NCI-H1105 (cell line): ENCODE measurements around the gene ALDH1L1.
A peak's percentile ranks its signal among the peaks of the same experiment; 100 is the strongest.

Experiments
- DNase-seq: peaks from one replicate; lab custom pipeline; 2025; lab: John Stamatoyannopoulos, UW

The ALDH1L1 gene

DNA sequence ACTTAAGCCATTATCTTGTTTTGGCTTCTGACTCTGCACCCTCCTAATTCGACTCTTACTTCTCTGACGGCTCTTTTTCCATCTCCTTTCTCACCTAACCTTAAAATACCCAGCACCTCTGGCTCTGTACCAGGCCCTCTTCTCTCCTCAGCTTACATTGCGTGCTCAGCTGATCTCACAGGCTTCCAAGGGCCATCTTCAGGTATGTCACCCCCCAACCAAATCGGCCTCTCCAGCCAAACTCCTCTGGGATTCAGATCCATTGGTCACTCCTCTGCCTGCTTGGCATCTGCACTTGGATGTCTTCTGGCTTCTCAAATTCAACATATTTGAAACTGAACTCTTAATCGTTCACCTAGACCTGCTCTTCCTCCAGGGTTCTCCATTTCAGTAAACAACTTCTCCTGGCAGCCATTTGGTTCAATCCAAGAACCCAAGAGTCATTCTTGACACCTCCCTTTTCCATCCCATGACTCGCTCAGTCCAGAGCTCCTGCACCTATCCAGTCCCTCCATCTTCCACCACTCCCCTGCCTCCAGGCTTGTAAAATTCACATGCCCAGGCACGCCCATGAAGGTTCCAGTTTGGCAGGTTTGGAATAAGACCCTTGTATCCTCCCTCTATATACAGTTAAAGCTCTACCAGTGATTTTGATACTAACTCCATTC is 61.2 kb downstream of the ALDH1L1 start:
- peak; percentile 7 for DNase-seq

DNA sequence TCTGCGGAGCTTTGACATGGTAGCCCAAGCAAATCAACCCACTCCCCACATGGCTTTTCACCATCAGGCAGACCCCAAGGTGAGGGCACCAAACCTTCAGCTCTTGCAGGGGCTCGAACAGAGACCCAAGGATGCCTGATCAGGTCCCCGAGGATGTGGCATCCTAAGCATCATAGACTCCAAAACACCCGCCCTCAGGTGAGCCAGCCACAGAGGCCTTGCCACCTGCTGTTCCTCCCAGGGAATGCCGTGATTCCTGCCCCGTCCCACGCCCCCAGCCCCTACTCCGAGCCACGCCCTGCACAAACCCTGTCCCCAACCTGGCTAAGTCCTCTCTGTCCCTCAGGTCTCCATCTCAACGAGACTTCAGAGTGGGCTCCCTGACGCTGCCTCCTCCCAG is 61.8 kb downstream of the ALDH1L1 start:
- no peak for DNase-seq

DNA sequence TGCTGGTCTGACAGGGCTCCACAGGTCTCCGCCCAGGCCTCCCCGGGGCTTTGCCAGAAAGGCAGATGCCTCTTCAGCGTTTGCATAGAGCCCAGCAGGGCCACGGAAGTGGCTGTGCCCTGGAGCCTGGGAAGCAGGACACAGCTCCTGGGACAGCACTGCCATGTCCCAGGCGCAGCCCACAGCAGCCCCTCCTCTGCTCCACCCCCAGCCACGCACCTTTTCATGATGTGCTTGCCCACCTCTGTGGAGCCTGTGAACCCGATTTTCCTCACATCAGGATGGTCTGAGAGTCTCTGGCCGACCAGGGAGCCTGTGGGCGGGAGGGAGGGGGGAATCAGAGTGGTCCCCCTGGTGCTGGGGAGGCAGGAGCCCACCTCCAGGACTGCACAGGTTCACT is 62.6 kb downstream of the ALDH1L1 start:
- no peak for DNase-seq

DNA sequence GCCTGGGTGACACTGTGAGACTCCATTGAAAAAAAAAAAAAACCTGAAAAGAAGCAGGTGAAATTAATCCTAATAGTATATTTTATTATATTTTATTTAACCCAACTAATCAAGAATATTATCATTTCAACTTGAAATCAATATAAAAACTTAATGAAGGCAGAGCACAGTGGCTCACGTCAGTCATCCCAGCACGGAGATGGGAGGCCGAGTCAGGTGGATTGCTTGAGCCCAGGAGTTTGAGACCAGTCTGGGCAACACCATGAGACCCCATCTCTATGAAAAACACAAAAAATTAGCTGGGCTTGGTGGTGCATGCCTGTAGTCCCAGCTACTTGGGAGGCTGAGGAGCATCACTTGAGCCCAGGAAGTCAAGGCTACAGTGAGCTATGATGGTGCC is 63.2 kb downstream of the ALDH1L1 start:
- DNase-seq: no peak

DNA sequence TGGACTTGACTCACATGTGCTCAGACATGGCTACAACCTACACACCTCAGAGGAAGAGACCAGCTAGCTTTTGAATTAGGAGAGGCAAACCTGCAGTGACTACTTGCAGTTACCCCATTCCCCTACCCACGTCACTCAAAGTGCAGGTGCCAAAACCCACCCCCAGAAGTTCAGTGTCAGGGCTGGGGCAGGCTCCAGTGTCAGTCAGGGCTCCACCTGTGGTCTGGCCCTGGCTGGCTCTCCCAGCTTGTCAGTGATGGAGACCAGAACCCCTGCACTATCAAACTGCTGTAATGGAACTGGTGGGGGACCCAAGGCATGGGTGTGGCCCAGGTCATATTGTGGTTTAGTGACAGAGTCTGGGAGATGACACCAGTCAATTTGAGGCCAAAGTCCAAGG is 63.9 kb downstream of the ALDH1L1 start:
- no peak for DNase-seq

DNA sequence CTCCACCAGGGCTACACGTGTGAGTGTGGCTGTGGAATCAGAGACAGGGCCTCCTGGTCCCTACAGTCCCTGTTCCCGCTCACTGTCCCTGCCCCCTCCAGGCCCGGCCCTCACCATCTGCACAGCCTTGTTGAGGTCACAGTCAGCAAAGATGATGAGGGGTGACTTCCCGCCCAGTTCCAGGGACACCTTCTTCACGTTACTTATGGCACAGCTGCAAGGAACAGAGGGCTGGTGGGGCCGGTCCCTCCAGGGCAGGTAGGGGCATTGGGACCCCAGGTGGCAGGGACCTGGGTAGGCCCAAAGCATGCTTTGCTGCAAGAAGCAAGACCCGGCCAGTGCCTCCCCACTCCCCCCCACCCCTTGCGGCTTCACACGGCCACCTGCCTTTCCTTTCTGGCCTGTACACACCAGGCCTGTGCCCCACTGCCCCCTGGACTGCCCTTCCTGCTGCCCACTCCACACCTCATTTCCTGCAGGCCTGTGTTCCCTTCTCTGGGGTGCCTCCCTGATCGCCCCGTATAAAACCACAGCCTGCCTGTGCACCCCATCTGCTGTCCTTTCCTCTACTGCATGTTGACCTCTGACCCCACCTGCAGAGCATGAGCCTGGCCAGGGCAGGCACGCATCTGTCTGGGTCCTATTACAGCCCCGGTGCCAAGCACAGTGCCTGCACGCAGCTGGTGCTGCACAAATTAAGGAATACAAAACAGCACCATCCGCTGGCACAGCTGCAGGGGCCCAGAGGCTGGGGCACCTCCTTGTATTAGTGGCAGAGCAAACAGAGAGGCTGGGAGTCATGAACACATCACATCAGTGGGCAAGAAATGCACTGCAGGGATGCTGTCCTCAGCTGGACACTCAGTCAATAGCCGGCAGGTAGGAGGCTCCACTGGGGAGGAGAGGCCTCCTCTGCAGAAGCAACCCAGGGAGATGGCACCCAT is 65.7 kb downstream of the ALDH1L1 start:
- no peak for DNase-seq

DNA sequence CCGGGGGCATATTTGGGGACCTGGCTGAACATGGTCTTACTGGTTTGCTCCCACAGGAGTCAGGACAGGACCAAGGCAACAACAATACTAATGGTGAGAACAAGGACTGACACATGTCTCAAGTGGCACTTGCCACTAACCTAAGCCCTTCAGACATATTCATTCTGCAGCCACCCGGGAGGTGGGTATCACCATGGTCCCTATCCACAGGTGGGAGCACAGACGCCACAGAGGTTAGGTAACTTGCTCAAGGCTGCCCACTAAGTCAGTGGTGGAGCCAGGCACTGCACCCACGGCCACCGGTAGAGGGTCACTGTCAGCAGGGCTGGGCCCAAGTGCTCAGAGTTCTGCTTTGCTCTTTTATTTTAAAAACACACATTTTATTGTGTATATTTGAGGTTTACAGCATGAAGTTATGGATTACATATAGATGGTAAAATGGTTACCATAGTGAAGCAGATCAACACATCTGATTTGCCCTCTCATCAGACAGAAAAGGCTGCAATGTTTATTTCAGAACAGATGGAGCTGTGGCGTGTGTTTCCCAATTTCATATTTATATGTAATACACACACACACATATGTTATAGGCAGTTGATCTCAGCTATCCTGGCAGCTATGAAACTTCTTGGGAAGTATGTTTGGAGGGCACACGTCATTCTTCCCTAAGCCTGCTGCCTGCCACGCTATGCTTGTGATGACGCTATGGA is 66.5 kb downstream of the ALDH1L1 start:
- DNase-seq: no peak

DNA sequence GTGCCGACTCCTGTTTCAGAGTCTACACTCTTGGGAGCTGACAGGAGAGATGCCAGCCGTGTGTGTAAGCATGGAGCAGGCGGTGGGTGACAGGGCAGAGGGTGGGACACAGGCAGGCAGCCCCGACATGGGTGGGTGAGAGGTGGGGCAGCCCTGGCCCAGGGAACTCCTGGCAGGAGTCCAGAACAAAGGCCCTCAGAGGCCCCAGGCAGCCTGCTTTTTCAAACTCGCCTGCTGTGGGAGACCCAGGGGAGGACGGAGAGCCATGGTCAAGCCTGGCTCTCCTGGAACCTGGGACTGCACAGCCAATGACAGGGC is 67.2 kb downstream of the ALDH1L1 start:
- no peak for DNase-seq

DNA sequence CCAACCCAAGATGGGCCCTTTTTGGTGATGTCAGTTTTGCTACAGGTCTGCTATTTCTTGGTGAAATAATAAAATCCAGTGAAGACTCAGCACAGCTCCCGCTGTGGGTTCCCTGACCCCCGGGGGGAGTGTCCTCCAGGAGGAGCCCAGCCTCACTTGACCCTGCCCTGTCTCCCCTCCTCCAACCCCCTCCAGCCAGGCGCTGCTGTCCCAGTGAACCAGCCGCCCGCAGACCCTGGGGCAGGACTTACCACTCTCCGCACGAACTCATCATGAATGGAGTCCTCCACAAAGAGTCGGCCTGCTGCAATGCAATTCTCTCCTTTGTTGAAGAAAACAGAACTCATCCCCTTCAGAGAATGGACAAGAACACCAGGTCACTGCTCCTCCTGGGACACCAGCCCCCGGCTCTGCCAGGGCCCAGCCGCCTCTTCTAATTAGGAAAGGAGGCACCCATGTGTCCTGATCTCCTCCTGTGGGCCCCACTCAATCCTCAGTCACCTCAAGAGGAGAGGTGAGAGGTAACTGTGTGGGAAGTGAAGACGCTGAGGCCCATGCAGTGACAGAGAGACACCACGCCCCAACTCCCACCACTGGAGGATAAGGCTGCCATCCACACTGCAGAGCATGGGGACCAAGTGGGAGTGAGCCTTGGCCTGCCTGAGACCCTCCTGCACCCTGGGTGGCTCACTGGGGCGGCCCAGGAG is 67.7 kb downstream of the ALDH1L1 start:
- no peak for DNase-seq

DNA sequence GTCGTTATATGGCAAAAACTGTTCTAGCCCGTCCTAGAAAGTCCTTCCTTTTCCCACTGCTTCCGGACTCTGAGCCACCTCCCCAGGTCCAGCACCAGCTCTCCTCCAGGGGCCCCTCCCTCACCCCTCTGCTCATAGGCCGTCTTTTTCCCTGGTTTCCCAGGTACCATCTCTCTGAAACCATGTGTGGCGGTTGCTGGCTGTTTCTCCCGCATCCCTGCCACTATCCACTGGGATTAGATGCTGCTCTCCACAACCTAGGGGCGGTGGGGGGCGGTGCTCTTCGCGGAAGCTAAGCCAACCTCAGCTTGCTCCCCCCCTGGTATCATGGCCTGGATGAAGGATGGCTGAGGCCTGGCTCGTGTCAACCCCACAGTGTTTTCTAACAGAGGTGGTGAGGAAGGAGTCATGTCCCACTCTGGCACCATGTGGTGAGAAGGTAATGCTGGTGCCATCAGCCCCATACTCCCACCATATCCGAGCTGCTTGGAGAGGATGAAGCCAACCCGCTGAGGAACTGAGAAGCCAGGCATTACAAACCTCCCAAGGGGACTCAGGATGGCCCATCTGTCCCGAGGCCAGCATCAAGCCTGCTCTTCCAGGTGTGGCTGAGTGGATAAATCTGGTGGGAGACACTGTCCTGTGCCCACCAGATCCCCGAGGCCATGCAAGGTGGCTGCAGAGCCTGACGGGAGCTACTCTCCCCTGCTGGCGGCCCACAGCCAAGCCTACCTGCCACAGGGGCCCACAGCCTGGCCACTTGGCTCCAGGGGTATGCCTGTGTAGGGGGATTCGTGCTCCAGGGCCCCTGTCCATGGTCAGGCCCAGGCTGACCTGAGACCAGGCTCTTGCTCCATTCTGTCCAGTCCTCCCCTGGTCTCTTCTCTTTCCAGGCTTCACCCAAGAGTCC is 68.6 kb downstream of the ALDH1L1 start:
- no peak for DNase-seq

DNA sequence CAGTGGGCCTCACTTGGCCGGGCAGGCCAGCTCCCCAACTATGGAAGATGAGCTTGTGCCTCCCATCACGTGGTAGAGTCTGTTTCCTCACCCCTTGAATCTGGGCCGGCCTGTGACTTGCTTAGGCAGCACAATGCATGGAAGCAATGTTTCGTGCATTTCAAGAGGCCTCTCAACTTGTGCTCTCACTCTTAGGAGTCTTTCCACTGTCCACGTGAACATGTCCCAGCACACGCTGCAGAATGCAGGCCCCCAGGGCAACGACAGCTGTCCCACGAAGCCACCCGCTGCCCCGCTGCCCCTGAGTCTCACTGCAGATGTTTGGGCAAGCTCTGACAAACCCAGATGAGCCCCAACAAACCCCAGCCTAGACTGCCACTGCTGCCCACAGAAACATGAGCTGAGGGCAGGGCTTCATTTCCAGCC is 69.2 kb downstream of the ALDH1L1 start:
- DNase-seq: no peak

DNA sequence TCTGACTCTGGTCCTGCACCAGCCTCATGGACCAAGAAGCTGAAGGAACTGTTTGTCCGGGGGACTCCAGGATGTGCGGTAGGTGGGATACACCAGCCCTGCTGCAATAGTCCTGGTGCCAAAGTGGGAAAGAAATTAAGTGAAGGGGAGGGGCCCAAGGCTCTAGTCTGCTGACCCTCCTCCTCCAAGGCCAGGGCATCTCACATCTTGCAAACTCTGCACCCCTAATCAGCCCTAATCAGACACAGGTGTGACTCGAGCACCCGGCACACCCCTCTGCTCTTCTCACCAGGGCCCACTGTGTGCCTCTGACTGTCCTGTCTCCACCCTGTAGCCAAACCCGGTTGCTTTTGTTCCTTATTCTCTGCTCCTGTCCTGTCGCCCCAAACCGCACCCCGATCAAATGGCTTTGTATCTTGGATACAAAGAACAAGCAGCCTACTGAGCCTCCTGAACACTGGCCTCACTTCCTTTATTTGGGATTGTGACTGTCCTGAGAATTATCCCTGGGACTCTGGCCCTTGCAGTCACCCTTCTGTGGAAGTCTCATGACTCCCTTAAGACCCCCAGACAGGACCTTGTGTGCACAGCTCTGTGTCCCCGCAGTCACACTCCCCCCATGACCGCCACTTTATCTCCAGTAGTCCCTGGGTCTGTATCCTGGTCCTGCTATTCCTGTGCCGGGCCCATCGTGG is 69.8 kb downstream of the ALDH1L1 start:
- no peak for DNase-seq

DNA sequence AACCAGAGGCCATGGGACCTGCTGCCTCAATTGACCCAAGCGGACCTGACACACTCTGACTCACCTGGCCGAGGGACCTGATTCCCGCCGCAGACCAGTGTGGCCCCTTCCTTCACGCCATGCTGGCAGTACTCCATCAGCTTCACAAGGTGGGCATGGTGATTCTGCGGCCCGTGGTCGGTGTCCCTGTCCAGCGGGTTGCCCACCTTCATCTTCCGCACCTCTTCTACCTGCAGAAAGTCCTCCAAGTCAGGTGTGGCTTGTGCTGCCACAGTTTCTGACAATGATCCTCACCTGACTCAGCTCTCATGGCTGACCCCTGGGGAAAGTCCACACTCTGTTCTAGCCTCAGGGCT is 70.5 kb downstream of the ALDH1L1 start:
- DNase-seq: no peak

DNA sequence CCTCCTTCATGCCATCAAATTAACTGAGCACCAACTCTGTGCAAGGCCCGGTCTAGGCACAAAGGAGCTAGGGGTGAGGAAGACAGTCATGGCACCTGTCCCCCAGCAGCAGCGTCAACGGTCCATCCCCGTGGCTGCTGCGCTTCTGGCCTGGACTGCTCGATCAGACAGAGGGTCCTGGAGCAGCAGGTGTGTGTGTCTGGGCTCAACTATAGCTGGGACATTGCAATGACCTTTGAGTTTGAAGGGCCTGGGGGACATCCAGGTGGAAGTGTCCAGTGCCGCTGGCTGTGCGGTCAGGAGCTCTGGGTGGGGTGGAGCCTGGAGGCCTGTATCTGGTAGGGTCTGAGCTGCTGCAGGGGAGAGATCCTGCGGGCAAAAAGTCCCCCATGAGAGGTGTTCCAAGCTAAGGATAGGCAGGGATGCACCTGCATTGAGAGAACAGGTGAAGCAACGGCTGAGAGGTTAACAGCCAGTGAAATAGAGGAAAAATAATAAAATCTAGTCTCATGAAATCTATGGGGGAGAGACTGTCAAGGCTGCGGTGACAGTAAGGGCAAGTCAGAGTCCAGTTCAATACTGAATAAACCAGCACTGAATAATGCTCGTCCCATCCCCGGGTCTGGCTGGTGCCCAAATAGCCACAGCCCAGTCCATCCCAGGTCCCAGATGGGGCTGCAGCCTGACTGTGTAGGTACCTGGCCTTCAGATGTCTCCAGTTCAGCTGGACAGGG is 71.1 kb downstream of the ALDH1L1 start:
- no peak for DNase-seq

DNA sequence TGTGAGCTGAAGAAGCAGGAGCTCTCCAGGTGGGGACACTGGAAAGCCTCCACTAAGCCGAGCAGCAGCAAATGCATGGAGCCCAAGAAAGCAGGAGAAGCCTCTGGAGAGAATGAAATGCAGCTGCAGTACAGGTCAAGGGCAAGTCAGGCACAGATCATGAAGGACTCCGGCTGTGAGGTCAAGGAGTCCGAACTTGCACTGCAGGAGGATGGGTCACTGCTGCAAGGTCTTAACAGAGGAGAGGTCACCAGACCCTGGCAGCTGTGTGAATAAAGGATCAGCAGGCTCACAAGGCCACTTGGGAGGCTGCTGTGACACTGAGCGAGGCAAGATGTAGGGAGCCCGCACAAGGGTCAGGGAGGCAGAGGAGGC is 71.7 kb downstream of the ALDH1L1 start:
- no peak for DNase-seq

DNA sequence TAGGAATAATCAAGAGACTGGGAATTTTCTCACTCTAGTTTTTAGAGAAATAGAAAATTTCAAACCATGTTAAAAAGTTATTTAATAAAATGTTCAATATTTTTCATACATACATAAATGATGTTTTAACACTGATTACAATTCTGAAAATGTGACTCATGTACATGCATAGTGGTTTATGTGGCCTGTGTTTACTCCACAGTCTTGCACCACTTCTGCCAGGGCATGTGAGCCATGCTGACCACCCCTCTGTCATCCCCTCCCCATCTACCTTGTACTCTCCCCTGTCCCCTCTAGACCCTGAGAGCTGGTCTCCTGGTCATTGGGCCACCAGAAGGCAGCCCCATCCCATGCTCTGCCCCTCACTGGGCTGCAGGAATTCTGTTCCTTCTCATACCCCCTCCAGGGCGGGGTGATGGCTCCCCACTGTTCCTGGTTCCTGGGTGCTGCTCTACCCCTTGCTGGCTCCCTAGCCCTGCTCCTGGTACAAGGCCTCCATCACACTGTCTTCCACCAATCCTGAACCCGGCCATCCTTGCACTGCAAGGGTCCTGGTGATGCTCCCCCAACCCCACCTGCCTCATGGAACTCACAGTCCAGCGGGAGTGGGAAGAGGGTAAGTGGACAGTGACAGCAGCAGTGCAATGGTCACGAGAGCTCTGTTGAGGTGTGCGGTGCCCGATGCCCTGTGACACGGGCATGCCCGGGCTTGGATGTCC is 72.3 kb downstream of the ALDH1L1 start:
- no peak for DNase-seq

DNA sequence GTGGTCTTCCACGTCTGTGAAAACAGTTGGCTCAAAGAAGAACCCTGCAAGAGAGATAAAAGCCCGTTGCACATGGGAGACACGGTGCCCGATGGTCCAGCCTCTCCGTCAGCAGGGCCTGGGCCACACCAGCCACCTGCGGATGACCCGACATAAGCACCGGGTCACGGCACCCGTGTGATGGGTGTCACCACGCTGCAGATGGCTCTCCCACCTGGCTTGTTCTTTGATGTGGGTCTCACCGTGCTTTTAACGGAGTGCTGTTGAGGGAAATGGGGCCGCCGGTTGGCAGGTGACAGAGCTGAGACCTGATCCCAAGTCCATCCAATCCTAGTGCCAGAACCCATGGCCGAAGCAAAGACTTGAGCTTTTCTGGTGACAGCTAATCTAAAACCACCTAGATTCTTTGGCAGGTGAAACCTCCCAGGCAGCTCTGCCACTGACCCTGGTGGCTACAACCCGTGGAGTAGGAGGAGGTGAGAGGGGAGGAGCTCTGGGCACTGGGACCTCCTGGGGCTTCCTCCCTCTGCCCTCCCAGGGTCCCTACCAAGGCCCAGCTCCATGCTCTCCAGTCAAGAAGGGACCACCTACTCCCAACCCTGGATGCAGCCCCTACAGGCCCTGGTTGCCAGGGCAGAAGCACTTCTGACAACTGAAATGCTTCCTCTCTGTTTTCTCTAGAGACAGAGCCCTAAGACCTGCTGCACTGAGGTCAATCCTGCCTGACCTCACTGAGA is 73.0 kb downstream of the ALDH1L1 start:
- no peak for DNase-seq

DNA sequence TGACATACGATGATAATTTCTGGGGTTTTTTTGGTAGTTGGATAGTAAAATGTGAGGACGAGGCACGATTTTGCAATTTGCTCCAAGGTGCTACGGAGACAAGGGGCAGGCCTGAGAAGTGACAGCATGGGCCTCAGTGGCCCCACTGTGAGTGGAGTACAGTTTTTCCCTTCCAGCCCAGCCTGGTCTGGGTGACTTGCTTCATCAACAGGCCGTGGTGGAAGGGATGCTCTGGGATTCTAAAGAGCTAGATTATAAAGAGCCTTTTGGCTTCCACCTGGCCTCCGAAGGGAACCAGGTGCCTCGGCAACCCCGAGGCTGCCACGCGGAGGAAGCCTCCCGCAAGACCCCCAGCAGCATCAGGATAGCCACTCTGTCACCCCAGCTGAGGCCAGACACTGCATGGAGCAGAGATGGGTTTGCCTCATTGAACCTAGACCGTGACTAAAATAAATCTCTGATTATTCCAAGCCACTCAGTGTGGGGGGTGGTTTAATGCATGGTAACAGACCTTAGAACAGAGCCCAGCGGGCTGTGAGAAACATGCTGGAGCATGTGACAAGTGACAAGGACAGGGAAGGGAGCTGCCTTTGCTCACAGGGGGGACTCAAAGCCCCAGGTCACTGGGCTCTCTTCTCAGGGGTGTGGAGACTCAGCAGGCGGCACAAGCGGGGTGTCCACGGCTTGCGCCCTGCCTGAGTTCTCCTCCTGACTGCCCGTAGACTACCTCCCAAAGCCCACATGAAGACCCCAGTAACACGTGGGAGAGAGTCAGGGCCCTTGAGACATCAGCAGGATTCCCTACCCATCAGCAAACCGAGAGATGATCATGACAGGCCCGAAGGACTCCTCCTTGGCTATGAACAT is 73.8 kb downstream of the ALDH1L1 start:
- DNase-seq: no peak
